Neural progenitor cell (in vitro differentiated cells): ENCODE results near the gene KIAA0825. TPM values are rescaled to one million over a fixed set of nuclear protein-coding genes. Genes with fewer than 3 reads are reported as not detected.

ENCODE experiments used
- DNase-seq: peaks from one replicate; pipeline ENCODE4 v3.0.0-alpha.2; 2016; ENCODE audit warnings: low spot score
- H2AFZ ChIP-seq: fragments of 200-600 bp; sonication (generic); replicated peaks from 2 replicates; pipeline ENCODE4 v1.6.1; 2016; ENCODE audit warnings: antibody characterized with exemption
- H3F3A ChIP-seq: fragments of 200-600 bp; sonication (generic); 2 replicates; pipeline ENCODE4 v1.6.1; 2016; ENCODE audit warnings: antibody characterized with exemption, low read depth
- H3K27ac ChIP-seq: fragments of 200-600 bp; sonication (generic); 2 replicates; pipeline ENCODE4 v1.5.1; 2016; ENCODE audit warnings: mild to moderate bottlenecking
- H3K27me3 ChIP-seq: fragments of 200-600 bp; sonication (generic); 2 replicates; pipeline ENCODE4 v1.6.1; 2016; ENCODE audit warnings: mild to moderate bottlenecking, moderate library complexity
- H3K36me3 ChIP-seq: fragments of 200-600 bp; sonication (generic); 2 replicates; pipeline ENCODE4 v1.5.1; 2016
- H3K4me1 ChIP-seq: fragments of 200-600 bp; sonication (generic); 2 replicates; pipeline ENCODE4 v1.6.1; 2016; ENCODE audit warnings: mixed run types
- H3K4me2 ChIP-seq: fragments of 200-600 bp; sonication (generic); 2 replicates; pipeline ENCODE4 v1.6.1; 2016
- H3K4me3 ChIP-seq: fragments of 200-600 bp; sonication (generic); 2 replicates; pipeline ENCODE4 v1.5.1; 2016
- H3K79me2 ChIP-seq: fragments of 200-600 bp; sonication (generic); 2 replicates; pipeline ENCODE4 v1.6.1; 2016; ENCODE audit warnings: low read depth
- H3K9ac ChIP-seq: fragments of 200-600 bp; sonication (generic); 2 replicates; pipeline ENCODE4 v1.6.1; 2016
- H3K9me3 ChIP-seq: fragments of 200-600 bp; sonication (generic); 2 replicates; pipeline ENCODE4 v1.5.1; 2016; ENCODE audit warnings: low read depth
- H4K20me1 ChIP-seq: fragments of 200-600 bp; sonication (generic); 2 replicates; pipeline ENCODE4 v1.6.1; 2016; ENCODE audit warnings: low read depth
- H3K27ac Mint-ChIP-seq: 3 replicates; pipeline ENCODE4 v1.8.0; 2021; ENCODE audit warnings: mixed read lengths
- H3K27me3 Mint-ChIP-seq: 2 replicates; pipeline ENCODE4 v1.8.0; 2022; ENCODE audit warnings: low read depth, mild to moderate bottlenecking, inconsistent platforms, moderate library complexity, mixed read lengths; ENCODE audit not compliant: insufficient read depth
- H3K36me3 Mint-ChIP-seq: 3 replicates; pipeline ENCODE4 v1.8.0; 2021; ENCODE audit warnings: mixed read lengths
- H3K4me1 Mint-ChIP-seq: 3 replicates; pipeline ENCODE4 v1.8.0; 2021; ENCODE audit warnings: mixed read lengths
- H3K4me3 Mint-ChIP-seq: 3 replicates; pipeline ENCODE4 v1.8.0; 2021; ENCODE audit warnings: mild to moderate bottlenecking, moderate library complexity, mixed read lengths
- H3K9me3 Mint-ChIP-seq: 3 replicates; pipeline ENCODE4 v1.8.0; 2020; ENCODE audit warnings: mixed read lengths
- EZH2 ChIP-seq: fragments of 200-600 bp; sonication (generic); IDR thresholded peaks from 2 replicates; pipeline ENCODE4 v1.6.1; 2017; ENCODE audit warnings: antibody characterized with exemption, mild to moderate bottlenecking, moderate library complexity
- EZH2phosphoT487 ChIP-seq: fragments of 200-600 bp; sonication (generic); IDR thresholded peaks from 2 replicates; pipeline ENCODE4 v1.6.1; 2017; ENCODE audit warnings: antibody characterized with exemption
- total RNA-seq: library from RNA; depleted of rRNA; stranded (reverse); fragments of >200 nt; gene quantifications from 2 replicates; pipeline ENCODE4 v1.2.3, GENCODE V29; 2015; ENCODE audit warnings: low replicate concordance
- TF ChIP-seq, protein P1 (sequence below): fragments of 200-600 bp; sonication (generic); IDR thresholded peaks from 2 replicates; pipeline ENCODE4 v1.5.1; 2017; ENCODE audit warnings: antibody characterized with exemption, mild to moderate bottlenecking

The KIAA0825 gene
- total RNA-seq, 1 donor from 2014 or later = 3.7 TPM

DNA sequence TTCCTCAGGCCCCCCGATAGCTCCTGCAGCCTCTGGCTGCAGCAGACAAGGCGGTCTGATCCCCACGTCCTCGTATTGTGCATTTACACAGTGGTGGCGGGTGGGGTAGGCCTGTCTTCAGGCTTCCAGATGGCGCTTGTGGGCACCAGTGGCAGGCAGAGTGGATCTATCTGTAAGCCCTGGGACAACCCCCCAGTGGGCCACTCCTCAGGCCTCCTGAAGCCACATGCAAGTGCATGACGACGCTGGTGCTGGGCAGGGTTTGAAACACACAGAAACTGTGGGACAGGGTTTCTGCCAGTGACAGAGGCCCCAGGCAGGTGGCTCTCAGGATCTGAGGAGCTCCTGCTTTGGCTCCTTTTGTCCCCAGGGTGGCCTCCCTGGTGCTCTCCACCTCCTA is 42.1 kb upstream of the KIAA0825 start:
- peaks cover 4% of the 10 kb centered on the region for H3K4me1 Mint-ChIP-seq
- H3F3A ChIP-seq = no peaks in the 10 kb centered on the region
- DNase-seq = no peak
- no peak overlapping the region for H2AFZ ChIP-seq
- peaks cover 36% of the 10 kb centered on the region for H3K36me3 ChIP-seq
- no peaks in the 10 kb centered on the region for H3K27me3 Mint-ChIP-seq
- no peaks in the 10 kb centered on the region for H4K20me1 ChIP-seq
- no peak overlapping the region for H3K4me2 ChIP-seq
- no peak overlapping the region for H3K4me3 Mint-ChIP-seq
- no peak overlapping the region for H3K27ac Mint-ChIP-seq
- H3K9me3 ChIP-seq = peaks cover 11% of the 10 kb centered on the region
- H3K27me3 ChIP-seq = no peaks in the 10 kb centered on the region
- H3K9ac ChIP-seq = no peak overlapping the region
- peaks cover 31% of the 10 kb centered on the region for H3K79me2 ChIP-seq
- H3K9me3 Mint-ChIP-seq = peaks cover 42% of the 10 kb centered on the region
- no peak for TF ChIP-seq EZH2
- no peak for TF ChIP-seq EZH2phosphoT487
- TF ChIP-seq, protein P1, sequence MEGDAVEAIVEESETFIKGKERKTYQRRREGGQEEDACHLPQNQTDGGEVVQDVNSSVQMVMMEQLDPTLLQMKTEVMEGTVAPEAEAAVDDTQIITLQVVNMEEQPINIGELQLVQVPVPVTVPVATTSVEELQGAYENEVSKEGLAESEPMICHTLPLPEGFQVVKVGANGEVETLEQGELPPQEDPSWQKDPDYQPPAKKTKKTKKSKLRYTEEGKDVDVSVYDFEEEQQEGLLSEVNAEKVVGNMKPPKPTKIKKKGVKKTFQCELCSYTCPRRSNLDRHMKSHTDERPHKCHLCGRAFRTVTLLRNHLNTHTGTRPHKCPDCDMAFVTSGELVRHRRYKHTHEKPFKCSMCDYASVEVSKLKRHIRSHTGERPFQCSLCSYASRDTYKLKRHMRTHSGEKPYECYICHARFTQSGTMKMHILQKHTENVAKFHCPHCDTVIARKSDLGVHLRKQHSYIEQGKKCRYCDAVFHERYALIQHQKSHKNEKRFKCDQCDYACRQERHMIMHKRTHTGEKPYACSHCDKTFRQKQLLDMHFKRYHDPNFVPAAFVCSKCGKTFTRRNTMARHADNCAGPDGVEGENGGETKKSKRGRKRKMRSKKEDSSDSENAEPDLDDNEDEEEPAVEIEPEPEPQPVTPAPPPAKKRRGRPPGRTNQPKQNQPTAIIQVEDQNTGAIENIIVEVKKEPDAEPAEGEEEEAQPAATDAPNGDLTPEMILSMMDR = no peak
- no peak overlapping the region for H3K27ac ChIP-seq
- H3K36me3 Mint-ChIP-seq = peaks cover 46% of the 10 kb centered on the region
- no peaks in the 10 kb centered on the region for H3K4me1 ChIP-seq
- H3K4me3 ChIP-seq = no peak overlapping the region

DNA sequence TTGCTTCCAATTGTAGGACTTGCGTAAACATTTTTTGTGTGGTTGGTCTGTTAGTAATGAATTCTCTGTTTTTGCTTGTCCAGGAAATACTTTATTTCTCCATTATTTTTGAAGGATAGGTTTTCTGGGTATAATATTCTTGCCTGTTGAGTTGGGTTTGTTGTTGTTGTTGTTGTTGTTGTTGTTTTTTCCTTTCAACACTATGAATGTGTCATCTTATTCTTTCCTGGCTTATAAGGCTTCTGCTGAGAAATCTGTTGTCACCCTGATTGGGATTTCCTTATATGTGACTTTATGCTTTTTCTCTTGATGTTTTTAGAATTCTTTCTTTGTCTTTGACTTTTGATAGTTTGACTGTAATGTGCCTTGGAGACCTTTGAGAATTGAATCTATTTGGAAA is 39.9 kb upstream of the KIAA0825 start:
- no peaks in the 10 kb centered on the region for H3F3A ChIP-seq
- no peaks in the 10 kb centered on the region for H4K20me1 ChIP-seq
- peaks cover 4% of the 10 kb centered on the region for H3K4me1 Mint-ChIP-seq
- peaks cover 53% of the 10 kb centered on the region for H3K9me3 Mint-ChIP-seq
- H3K4me1 ChIP-seq = no peaks in the 10 kb centered on the region
- no peak overlapping the region for H3K27ac Mint-ChIP-seq
- H3K4me2 ChIP-seq = no peak overlapping the region
- DNase-seq = no peak
- peaks cover 60% of the 10 kb centered on the region for H3K36me3 Mint-ChIP-seq
- H3K9ac ChIP-seq = no peak overlapping the region
- H3K36me3 ChIP-seq = peaks cover 52% of the 10 kb centered on the region
- peaks cover 31% of the 10 kb centered on the region for H3K79me2 ChIP-seq
- H3K27ac ChIP-seq = no peak overlapping the region
- peaks cover 11% of the 10 kb centered on the region for H3K9me3 ChIP-seq
- no peaks in the 10 kb centered on the region for H3K27me3 ChIP-seq
- no peaks in the 10 kb centered on the region for H3K27me3 Mint-ChIP-seq
- TF ChIP-seq, protein P1 = no peak
- TF ChIP-seq EZH2phosphoT487 (no peak), EZH2 (no peak)
- H3K4me3 ChIP-seq = no peak overlapping the region
- no peak overlapping the region for H2AFZ ChIP-seq
- H3K4me3 Mint-ChIP-seq = no peak overlapping the region

DNA sequence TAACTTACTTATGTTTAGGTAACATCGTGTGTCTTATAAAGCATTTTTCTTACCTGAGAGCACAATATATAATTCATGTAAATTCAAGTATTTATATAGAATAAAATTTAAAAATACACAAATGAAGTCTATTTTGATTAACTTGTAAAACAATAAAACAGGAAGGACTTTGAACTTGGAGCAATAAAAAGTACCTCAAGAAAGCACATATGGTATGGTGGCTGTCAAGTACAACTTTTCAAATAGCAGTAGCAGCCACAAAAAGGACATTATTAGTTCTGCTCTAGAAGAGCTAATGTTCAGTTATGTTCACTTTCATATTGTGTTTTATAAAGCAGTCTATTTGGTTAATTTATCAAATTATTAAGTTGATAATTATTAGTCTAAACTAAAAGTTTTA is 31.5 kb upstream of the KIAA0825 start:
- Histone ChIP-seq H3F3A (no peaks in the 10 kb centered on the region), H3K4me2 (no peak overlapping the region), H3K9me3 (no peaks in the 10 kb centered on the region), H3K4me1 (no peaks in the 10 kb centered on the region), H3K79me2 (no peaks in the 10 kb centered on the region), H3K4me3 (no peak overlapping the region), H2AFZ (no peak overlapping the region), H3K9ac (no peak overlapping the region), H4K20me1 (no peaks in the 10 kb centered on the region), H3K27ac (no peak overlapping the region), H3K27me3 (no peaks in the 10 kb centered on the region), H3K36me3 (peaks cover 19% of the 10 kb centered on the region)
- no peaks in the 10 kb centered on the region for H3K27me3 Mint-ChIP-seq
- peaks cover 6% of the 10 kb centered on the region for H3K9me3 Mint-ChIP-seq
- TF ChIP-seq, protein P1 = no peak
- no peak for TF ChIP-seq EZH2
- H3K36me3 Mint-ChIP-seq = peaks cover 40% of the 10 kb centered on the region
- no peak for DNase-seq
- H3K4me1 Mint-ChIP-seq = no peaks in the 10 kb centered on the region
- no peak overlapping the region for H3K4me3 Mint-ChIP-seq
- H3K27ac Mint-ChIP-seq = no peak overlapping the region
